Kasumi-1 (cell line): Measurements from ENCODE around the gene FAM120C.

Experiments used
- DNase-seq, 2 experiments: peaks; one replicate each; lab custom pipeline; 2025; lab: John Stamatoyannopoulos, UW

Gene FAM120C

DNA sequence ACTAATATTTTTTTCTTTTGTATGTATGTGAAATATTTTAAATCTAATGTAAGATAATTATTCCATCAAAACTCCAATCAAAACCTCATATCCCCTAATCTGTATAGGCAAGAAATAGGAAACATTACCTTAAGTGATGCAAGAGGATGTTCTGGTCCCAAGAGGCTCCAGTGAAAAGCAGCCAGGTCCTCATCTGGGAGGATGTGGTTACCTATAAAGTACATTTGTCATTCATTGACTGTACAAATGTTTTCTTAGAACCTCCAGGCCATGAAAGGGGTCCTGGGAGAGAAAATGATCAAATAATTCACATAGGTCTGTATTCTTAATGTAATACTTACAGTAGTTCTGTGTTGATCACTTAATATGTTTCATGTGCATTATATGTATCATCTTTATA is 25.5 kb downstream of the FAM120C start:
- DNase-seq, result no peak

GRCh38 chrX:54134269-54134668 is 48.8 kb downstream of the FAM120C start:
- no peak for DNase-seq

- DNase-seq, result no peak
Measured at GRCh38 chrX:54116391-54116790, 66.7 kb downstream of the FAM120C start.

DNA sequence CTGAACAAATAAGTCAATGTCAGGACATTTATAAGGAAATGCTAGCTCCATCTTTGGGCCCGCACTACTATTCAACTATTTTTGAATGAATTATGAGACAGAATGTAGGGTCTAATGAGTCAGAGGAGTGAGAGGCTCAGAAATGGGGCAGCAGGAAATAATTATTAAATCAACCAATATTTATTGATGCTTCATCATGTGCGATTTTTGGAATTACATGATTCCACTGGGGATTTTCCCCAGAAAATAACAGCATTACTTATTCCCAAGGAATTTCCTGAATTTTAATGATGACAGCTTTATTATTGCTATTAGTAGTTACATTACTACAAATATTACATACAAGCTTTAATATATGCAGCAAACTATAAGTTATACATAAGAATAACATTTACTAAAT is 89.5 kb downstream of the FAM120C start:
- DNase-seq, result no peak

- no peak for DNase-seq
Measured at GRCh38 chrX:54093159-54093558, 89.9 kb downstream of the FAM120C start.

DNA sequence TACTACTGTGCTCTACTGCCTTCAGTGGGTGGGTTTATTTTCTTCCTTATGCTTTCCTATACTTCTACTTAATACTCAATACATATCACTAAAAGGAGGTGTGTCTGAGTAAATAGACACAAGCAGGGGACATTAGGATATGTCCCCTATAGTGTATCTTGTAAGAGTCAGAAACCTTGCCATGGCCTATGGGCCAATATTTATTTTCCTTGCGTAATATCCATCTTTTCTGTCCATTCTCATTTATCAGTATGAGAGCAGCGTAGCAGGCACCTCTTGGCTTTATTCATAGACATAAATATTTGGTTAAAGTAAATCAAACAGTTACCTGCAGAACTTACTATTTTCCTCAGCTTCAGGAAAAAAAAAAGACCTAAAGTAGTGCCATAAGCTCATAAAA is 92.2 kb downstream of the FAM120C start:
- no peak for DNase-seq

- peak; percentile 22 to 38 for DNase-seq
Measured at GRCh38 chrX:54089191-54089590, 93.9 kb downstream of the FAM120C start.

DNA sequence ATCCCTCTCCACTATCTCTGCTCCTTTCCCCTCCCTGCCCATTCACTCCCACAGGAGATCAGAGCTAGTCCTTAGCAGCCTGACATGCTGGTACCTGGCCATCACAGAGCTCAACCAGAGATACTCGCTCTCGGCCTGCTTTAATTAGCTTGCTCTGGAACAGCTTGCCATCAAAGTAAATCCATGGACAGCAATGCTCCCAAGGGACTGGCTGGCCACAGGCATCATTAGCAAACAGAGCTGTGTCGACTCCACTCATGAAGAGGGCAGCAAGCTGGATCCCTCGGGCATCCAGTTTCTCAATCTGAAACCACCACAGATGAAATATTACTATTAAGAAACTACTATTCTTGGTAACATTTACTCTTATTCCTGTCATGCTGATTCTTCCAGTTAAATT is 95.4 kb downstream of the FAM120C start:
- no peak for DNase-seq

DNA sequence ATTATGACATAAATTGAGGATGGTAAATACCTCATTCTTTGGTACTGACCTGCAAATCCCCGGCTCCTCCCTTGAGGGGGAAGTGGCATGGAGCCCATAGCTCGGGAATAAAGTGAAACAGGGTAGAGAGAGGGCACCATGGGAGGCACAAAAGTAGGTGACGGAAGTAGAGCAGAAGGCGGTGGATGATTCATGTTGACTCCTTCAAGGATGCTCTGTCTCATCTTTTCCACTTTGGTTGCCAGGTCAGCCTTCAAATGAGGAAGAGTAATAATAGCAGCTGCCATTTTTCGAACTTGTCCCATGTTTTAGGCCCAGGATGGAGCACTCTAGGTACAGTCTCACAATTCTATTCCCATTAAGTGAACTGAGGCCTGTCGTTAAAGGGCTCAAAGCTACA is 97.4 kb downstream of the FAM120C start:
- no peak for DNase-seq

DNA sequence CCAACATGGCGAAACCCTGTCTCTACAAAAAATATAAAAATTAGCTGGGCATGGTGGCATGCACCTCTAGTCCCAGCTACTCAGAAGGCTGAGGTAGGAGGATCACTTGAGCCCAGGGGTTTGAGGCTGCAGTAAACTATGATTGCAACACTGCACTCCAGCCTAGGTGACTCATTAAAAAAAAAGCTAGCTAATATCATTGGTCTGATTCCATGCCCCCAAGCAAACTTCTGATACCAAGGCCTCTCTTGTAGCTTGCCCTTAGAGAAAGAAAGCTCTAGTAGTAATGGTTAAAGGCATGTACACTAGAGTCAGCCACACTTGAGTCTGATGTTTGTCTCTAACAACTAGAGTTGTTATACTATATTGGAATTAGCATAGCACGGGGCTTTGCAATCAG is 106.2 kb downstream of the FAM120C start:
- no peak for DNase-seq

GRCh38 chrX:54074826-54075225 is 108.2 kb downstream of the FAM120C start:
- no peak for DNase-seq

- DNase-seq, result peak; percentile 80 to 83
Measured at GRCh38 chrX:54067766-54068165, 115.3 kb downstream of the FAM120C start.

GRCh38 chrX:54066841-54067240 is 116.2 kb downstream of the FAM120C start:
- no peak for DNase-seq

DNA sequence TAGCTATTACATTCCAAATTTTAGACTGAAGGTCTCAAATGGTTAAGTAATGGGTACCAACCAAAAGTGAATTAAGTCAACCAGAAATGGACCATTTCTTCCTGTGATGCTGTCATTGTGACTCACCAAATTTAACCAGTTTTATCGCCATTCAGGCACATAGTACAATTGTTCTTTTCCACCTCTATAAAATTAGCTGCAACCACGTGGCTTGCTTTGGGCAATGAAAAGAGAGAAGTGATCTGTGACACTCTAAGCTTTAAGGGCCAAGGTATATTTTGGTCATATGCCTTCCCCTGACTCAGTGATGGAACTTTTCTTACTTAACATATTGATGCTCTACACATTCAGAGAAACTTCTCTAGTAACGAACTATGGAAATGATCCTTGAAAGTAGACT is 118.5 kb downstream of the FAM120C start:
- DNase-seq, result no peak

DNA sequence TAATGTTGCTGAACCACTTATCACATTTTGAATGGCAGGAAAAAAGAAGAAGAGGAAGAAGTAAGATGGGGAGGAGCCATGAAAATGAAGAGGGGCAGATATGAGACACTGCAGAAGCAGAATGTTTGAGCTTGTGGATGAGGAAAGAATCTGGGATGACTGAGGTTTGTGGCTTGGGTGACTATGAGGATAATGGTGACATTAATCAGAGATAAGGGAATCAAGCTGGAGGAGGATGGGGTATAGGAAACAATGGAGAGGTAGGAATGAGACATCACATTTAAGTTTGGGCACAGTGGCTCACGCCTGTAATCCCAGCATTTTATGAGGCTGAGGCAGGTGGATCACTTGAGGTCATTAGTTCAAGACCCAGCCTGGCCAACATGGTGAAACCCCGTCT is 119.7 kb downstream of the FAM120C start:
- no peak for DNase-seq

- DNase-seq, result no peak
Measured at GRCh38 chrX:54049801-54050200, 133.3 kb downstream of the FAM120C start.

DNA sequence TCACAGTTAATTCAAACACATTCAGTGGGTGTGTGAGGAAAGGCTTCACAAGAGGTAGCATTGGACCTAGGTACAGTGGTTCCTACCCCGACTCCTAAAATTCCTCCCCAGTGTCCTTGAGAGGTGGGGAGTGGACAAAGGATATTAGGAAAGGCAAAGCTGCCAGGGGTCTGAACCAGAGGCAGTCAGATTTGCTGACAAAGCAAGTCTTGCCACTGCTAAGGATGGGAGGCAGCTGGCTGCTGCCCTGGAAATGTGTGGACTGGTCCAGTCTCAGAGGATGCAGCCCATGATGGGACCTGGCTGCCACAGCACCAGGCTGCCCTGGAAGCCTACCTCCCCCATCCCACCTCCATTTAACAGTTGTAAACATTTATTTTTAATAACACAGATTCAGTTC is 134.6 kb downstream of the FAM120C start:
- no peak for DNase-seq

GRCh38 chrX:54045563-54046228 is 137.4 kb downstream of the FAM120C start:
- DNase-seq, result no peak

DNA sequence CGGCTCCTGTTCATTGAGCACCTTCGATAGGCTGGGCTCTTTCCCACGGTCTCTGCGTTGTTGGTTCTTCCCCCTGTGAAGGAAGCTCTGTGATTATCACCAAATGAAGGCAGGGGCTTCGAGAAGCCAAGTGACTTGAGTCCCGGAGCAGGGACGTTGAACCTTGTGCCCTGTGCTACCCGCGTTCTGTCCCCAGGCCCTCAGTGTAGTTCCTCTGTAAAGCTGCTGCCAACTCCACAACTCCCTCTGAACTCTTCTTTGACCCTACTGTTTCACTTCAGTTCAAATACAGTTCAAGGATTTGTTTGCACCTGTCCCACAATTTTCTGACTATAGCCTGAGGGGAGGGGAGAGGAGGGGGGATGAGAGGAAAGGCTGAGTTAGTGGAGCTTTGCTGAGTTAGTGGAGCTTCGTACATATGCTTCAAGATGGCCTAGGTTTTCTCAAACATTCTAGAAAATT is 138.1 kb downstream of the FAM120C start:
- DNase-seq, result no peak

GRCh38 chrX:54044126-54044876 is 138.8 kb downstream of the FAM120C start, which contains the start of gene PHF8:
Gene PHF8 (minus strand): TSS chrX:54044473. CDS start chrX:54042728, 1,745 bp downstream.
- DNase-seq, result peak; percentile 96 to 97

DNA sequence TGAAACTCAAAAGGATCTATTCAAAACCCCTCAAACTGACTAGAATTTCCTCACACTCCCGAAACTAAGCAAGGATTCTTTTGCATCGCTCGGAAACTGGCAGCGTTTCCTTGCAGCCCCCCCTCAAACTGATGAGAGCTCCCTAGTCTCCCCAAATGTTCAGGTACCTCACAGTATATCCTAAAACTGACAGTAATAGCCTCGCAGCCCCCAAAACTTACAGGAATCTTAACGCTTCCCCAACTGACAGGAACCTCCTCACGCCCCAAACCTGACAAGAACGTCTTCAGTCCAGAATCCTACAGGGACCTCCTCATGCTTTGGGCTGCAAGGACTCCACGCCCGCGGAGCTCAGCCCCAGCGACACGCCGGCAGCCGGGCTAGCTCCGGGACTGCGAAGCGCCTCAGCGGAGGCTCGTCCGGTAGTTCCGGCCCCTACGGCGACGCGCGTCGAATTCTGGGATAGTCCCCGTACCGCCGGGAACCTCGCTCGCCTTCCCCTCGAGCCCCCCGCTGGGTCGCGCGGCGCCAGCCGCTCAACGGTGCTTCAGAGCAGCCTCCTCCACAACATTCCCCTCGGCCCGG is 139.4 kb downstream of the FAM120C start:
- DNase-seq, result peak in 1 of 2 experiments; percentile 14

DNA sequence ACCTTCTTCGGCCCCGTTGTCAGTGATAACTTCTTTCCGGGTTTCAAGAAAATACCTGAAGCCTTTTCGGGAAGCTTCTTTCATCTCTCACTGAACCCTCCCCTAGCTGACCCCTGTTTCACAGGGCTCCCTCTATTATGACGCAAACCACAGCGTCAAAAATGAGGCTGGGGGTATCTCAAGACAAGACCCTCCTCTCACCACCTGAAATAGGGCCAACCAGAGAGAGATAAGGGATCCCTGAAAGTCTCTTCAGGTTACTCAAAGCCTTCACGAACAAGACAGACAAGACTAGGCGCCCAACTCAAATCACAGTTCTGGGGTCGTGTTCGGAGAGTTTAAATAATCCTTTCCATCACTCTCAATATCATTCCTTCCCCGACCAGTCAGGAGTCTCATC is 140.0 kb downstream of the FAM120C start:
- DNase-seq, result no peak

DNA sequence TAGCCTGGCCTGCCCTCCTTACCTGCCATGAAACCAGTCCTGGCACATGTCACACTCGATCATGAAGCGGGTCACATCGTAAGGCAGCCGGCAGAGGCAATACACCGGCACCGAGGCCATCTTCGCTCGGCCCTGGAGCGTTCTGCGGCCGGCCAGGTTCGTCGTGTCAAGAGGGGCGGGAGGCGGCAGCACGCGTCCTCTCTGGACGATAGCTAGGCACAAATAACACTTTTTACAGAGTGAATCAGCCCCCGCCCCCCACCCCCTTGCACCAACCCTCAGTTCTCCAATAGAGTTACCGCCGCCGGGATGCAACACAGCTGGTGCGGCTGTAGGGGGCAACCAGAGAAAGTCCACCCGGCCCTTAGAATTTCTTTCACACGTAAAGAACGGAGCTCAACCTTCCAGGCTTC is 140.4 kb downstream of the FAM120C start:
- DNase-seq, result peak; percentile 51 to 60
